ENCODE results near the gene PACS2. TPM values are rescaled to one million over a fixed set of nuclear protein-coding genes. Genes with fewer than 3 reads are reported as not detected.

The PACS2 gene
- total and polyA plus RNA-seq, 2 of the 4 experiments (the other 2 are of a cell fraction): 15.6 to 32.2 TPM

- no TSS peak for BruUV-seq (replicated peaks)
- peak overlapping the region; percentile 23 for H3K23ac ChIP-seq (ENCODE audit: low read depth, low read length)
Observed at GRCh38 chr14:105315211-105315721, 718 bp downstream of the PACS2 start.

More at GRCh38 chr14:105315211-105315721, 718 bp downstream of the PACS2 start:
- Histone ChIP-seq H2BK5ac (ENCODE audit: low read depth, low read length, poor library complexity, severe bottlenecking) (no peak overlapping the region), H3K9ac (ENCODE audit: low read depth, low read length) (peak overlapping the region; percentile 89), H3K18ac (ENCODE audit: low read depth, low read length) (no peak overlapping the region), H4K20me1 (ENCODE audit: insufficient read depth, low read length) (peaks cover 31% of the 10 kb centered on the region), H3K56ac (ENCODE audit: extremely low read depth, insufficient read depth, low read length) (no peak overlapping the region), H4K8ac (ENCODE audit: low read depth in 2 of 2, low read length in 2 of 2) (peak overlapping the region in 1 of 2 experiments; percentile 10; a peak in 2 of 4 replicates), H3K36me3 (ENCODE audit: control insufficient read depth, insufficient read depth, low read length) (no peaks in the 10 kb centered on the region), H3K4me3 (ENCODE audit: insufficient read depth, low read depth, low read length) (peak overlapping the region; percentile 100), H3K4me1 (ENCODE audit: control insufficient read depth, insufficient read depth, low read length) (peaks cover 26% of the 10 kb centered on the region), H3K27ac (ENCODE audit: insufficient read depth, low read length) (peak overlapping the region; percentile 14; the same call in 1 of the 2 replicates), H2BK15ac (ENCODE audit: low read depth, low read length) (no peak overlapping the region), H2BK120ac (ENCODE audit: low read depth, low read length) (no peak overlapping the region), H3K27me3 (ENCODE audit: control insufficient read depth, insufficient read depth, low read length) (no peaks in the 10 kb centered on the region), H2AK9ac (replicated peaks; ENCODE audit: low read depth, low read length, poor library complexity) (peak overlapping the region; percentile 96), H4K91ac (ENCODE audit: insufficient read depth, low read depth, low read length) (no peak overlapping the region), H2BK20ac (ENCODE audit: low read depth, low read length) (no peak overlapping the region), H4K5ac (ENCODE audit: low read depth, low read length) (no peak overlapping the region), H3K14ac (replicated peaks; ENCODE audit: low read depth, low read length) (no peak overlapping the region), H2AFZ (replicated peaks; ENCODE audit: low read length, poor library complexity) (peak overlapping the region; percentile 83), H2AK5ac (ENCODE audit: low read depth, low read length) (no peak overlapping the region; the same call in none of the 2 replicates), H3K4ac (ENCODE audit: low read depth, low read length) (no peak overlapping the region), H3K9me3 (ENCODE audit: control insufficient read depth, insufficient read depth, low read length) (no peaks in the 10 kb centered on the region), H3K4me2 (ENCODE audit: low read depth, low read length) (peak overlapping the region; percentile 99), H3K79me1 (ENCODE audit: low read depth in 1 of 2, low read length in 2 of 2) (peaks cover 6 to 43% of the 10 kb centered on the region in 2 experiments), H3K9me1 (ENCODE audit: insufficient read depth, low read length) (peaks cover 9% of the 10 kb centered on the region)
- dilution Hi-C loops (cut with HindIII; ENCODE audit: low sequenced_read_pairs, unreplicated experiment): no loop called here
- no peak for DNase-seq
- 5% methylated on average over 27 of the region's 54 CpGs; no CpG with 5 or more reads in 1 of the 2 experiments for WGBS, 2 experiments (ENCODE audit: extremely low coverage in 2 of 2, insufficient read length in 1 of 2)
- TF ChIP-seq CTCF (conservative IDR thresholded peaks at IDR 0.05; ENCODE audit: low read depth, low read length) (no peak), RAD21 (IDR thresholded peaks at IDR 0.05; ENCODE audit: low read length) (no peak), RCOR1 (IDR thresholded peaks at IDR 0.05; ENCODE audit: insufficient replicate concordance, low read length) (no peak), FOS (IDR thresholded peaks at IDR 0.05; ENCODE audit: low read depth, low read length) (no peak), NFE2L2 (IDR thresholded peaks at IDR 0.05; ENCODE audit: low read depth, low read length) (no peak), BHLHE40 (IDR thresholded peaks at IDR 0.05; ENCODE audit: low read depth, low read length) (no peak), ELK1 (IDR thresholded peaks at IDR 0.05; ENCODE audit: borderline replicate concordance, low read depth, low read length) (no peak), MXI1 (IDR thresholded peaks at IDR 0.05; ENCODE audit: borderline replicate concordance, low read depth, low read length) (no peak), CEBPB (IDR thresholded peaks at IDR 0.05; ENCODE audit: low read depth, low read length) (no peak), MAZ (IDR thresholded peaks at IDR 0.05; ENCODE audit: borderline replicate concordance, low read depth, low read length) (no peak)
- ChIA-PET CTCF (no interaction called here), POLR2A (ENCODE audit: unreplicated experiment) (interaction anchor here (1.2 kb wide), 1 partner anchor 14 kb away, joined by 7 read pairs; the partner anchor contains the start of gene BRF1)
- intact Hi-C loops (cut with micrococcal nuclease): no loop called here
- ATAC-seq (ENCODE audit: low read depth): no peak
- in situ Hi-C loops (cut with MboI; ENCODE audit: low sequenced_read_pairs): no loop called here

Data from IMR-90 (cell line).